Cardiac atrium fibroblast (primary cell): ENCODE results near the gene PTK7. TPM values are rescaled to one million over a fixed set of nuclear protein-coding genes. Genes with fewer than 3 reads are reported as not detected.

Experiments used
- total RNA-seq: library from RNA; depleted of rRNA; stranded (reverse); fragments of >200 nt; gene quantifications from 2 replicates; pipeline ENCODE4 v1.2.3, GENCODE V29; 2015

Gene PTK7
- total RNA-seq = 82.6 and 84.1 TPM in 2 replicates

DNA sequence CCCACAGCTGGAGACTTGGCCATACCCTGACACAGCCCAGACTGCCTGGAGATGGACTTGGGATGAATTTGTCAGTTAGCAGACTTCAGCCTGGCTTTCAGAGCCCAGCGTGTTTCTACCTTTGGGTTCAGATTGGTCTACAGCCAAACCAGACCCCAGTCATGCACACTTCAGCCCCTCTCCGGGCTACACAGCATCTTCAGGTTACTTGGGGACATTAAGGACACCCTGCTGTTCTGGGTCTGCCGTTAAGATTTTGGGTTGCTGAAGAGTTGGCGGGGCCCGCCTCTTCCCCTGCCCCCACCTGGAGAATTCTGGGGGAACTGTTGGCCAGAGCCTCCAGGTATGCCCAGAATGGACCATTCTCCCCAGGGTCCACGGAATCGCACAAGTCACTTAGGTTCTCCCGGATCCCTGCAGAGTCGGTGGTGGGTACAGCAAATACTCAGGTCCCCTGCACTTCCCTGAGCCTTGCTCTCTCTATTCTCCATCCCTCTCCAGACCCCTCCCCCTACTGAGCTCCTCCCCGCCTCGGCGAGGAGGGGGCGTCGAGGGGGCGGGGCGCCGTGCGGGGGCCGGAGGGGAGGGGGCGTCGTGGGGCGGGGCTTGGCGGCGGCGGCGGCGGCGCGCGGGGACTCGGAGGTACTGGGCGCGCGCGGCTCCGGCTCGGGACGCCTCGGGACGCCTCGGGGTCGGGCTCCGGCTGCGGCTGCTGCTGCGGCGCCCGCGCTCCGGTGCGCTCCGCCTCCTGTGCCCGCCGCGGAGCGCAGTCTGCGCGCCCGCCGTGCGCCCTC, at the start of gene PTK7:
Gene PTK7 (plus strand): TSS at position 645 of the 794 bp plus-strand sequence. CDS start 175 bp downstream, outside the sequence.

DNA sequence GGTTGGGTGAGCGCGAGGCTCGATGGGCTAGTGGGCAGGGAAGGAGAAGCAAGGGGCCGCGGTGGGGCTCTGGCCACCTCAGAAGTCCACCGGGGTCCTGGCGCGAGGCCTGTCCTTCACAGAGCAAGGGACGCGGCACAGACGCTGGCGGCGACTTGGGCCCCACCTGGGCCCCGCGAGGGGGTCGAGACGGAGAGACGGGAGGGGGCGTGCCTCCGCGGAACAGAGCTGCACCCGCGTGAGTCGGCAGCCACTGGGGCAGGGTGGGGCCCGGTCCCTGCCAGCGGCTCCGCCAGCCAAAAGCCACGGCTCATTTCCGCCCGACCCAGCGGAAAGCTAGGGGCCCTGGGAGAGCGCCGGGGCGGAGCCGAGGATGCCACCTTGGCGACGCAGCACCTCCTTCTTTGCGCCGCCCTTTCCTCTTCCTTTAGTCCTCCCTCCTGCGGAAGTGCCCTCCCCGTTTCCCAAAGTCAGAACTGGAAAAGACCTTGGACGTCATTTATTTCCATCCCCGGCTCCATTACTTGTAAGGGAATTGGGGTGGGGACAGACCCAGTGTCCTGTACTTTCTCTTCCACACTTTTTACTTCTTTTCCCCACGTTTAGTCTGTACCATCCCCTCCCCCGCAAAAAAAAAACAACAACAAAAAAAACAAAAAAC, 22.4 kb upstream of the PTK7 start, which contains the start of gene CUL7:
Gene CUL7 (minus strand): TSS at position 307 of the 661 bp plus-strand sequence. CDS start 1,063 bp downstream, outside the sequence.

DNA sequence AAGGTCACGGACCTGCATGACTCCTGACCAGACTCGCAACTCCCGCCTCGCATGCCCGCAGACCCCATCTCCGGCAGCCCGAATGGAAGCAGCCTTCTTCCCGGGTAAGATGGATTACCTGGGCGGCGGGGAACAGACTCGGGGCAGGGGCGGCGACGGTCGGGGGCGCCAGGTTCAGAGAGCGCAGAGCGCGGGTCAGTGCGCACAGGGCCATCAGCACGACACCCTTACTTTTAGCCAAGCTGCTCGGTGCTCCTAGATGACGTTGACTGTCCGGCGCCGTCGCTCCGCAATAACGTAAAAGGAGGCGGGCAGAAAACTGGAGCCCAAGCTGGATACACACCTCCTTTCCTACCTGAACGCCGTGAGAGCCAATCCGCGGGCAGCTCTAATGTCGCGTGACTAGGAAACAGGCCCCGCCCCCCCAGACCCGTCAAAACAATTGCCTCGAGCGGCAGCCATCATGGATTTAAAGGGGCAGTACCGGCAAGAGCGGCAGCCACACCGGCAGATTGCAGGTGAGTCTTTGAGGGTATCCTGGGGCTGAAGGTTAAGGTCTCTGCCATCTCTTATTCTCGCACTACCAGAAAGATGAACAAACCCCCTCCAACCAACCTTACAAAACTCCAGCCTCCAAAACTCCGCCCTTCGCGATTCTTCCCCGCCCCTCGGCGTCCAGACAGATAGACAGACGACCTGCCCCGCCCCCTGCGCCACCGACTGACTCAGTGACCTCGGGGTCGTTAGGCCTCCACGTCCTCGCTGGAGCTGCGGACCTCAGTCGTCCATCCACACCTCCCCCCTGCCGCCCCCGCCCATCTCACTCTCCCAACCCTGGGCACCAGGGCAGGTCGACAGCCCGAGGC, 16.7 kb upstream of the PTK7 start, which contains the start of the genes KLC4 and MRPL2:
Gene KLC4 (plus strand): TSS at position 464 of the 866 bp plus-strand sequence. CDS start 1,705 bp downstream, outside the sequence.
Gene MRPL2 (minus strand): TSS at position 267 of the 866 bp plus-strand sequence. CDS start 53 bp downstream, at position 214.

DNA sequence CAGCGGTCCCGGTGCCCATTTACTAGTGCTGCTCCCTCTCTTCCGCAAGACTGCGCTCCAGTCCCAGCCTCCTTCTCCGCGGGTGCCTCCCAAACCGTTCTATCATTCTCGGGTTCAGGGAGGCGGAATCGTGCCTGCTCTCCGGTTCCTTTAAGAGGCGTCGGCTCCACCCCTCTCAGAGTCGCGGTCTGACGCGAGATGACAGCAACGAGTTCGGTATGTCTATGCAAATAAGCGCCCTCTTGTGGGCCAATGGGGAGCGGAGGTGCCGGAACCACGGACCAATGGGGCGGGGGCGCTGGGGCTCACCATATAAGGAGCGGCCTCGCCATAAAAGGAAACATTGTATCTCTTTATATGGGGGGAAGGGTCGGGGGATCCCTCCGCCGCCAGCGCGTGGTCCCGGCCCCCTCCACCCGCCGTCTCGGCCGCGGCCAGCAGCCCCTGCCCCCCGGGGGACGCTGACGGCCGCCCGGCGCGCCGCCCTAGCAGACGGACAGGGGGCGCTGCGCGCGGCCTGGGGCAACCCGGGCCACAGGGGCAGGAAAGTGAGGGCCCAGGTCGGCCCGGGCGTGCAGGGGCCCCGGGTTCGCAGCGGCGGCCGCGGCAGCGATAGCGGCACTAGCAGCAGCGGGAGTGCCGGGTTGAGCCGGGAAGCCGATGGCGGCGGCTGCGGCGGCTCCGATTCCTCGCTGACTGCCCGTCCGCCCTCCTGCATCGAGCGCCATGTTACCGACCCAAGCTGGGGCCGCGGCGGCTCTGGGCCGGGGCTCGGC, 95.0 kb downstream of the PTK7 start, which contains the start of gene SRF:
Gene SRF (plus strand): TSS at position 339 of the 776 bp plus-strand sequence. CDS start 388 bp downstream, at position 727.

DNA sequence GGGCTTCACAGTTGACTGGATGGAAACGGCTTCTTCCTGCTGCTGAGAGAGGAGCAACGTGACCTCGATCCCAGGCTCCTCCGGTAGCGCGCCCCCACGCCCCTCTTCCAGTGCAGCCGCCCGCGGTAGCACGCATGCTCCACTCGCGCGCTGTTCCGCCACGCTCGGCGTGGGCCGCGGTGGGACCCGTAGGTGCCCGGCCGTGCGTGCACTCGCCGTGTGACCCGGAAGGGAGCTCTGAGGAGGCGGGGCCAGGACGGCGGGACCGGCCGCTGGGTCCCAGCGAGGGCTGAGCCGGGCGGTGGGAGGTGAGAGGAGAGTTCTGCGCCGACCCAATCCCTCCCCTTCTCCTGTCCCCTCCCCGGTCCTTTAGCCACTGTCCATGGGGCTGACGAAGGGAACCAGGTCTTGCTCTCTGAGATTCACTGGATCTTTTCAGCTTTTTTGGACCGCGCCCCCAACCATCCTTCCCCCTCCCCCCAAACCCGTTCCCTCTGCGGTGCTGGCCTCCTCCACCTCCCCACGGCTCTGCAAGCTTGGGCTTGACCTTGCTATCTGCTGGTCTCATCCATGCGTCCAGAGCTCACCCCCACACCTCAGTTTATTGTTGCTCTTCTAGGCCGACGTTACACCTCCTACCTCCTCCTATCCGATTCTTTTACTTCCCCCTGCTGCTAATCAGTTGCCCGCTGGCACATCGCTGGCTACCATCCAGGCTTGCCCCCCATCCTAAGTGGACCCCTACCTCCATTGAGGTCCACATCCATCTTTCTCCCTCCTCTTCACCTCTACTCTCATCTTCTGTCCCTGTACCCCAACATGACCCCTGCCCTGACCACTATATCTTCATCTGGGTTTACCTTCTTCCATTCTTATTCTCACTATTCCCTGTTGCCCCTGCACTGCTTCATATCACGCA, 106.1 kb downstream of the PTK7 start, which contains the start of gene CUL9:
Gene CUL9 (plus strand): TSS at position 255 of the 919 bp plus-strand sequence. CDS start 2,115 bp downstream, outside the sequence.

Other genes starting within 250 kb of the PTK7 start
- 95.1 and 98.3 TPM in 2 replicates for gene RPL7L1, start 196.7 kb upstream of the PTK7 start, total RNA-seq
- not detected in 2 replicates for gene PTCRA, start 160.3 kb upstream of the PTK7 start, total RNA-seq
- gene CNPY3, start 146.8 kb upstream of the PTK7 start, total RNA-seq = 24.3 and 26.7 TPM in 2 replicates
- gene GNMT, start 115.6 kb upstream of the PTK7 start, total RNA-seq = not detected in 2 replicates
- 11.0 and 16.2 TPM in 2 replicates for gene PEX6, start 97.1 kb upstream of the PTK7 start, total RNA-seq
- gene PPP2R5D, start 91.7 kb upstream of the PTK7 start, total RNA-seq = 35.6 and 39.7 TPM in 2 replicates
- 75.2 and 88.8 TPM in 2 replicates for gene MEA1, start 62.4 kb upstream of the PTK7 start, total RNA-seq
- gene KLHDC3, start 62.1 kb upstream of the PTK7 start, total RNA-seq = 99.6 and 118 TPM in 2 replicates
- gene RRP36, start 54.7 kb upstream of the PTK7 start, total RNA-seq = 68.4 and 69.9 TPM in 2 replicates
- 27.1 and 30.5 TPM in 2 replicates for gene CUL7, start 22.5 kb upstream of the PTK7 start, total RNA-seq
- gene MRPL2, start 16.9 kb upstream of the PTK7 start, total RNA-seq = 14.3 and 17.7 TPM in 2 replicates
- 9.4 and 13.6 TPM in 2 replicates for gene KLC4, start 16.7 kb upstream of the PTK7 start, total RNA-seq
- gene SRF, start 95.0 kb downstream of the PTK7 start, total RNA-seq = 21.5 and 27.3 TPM in 2 replicates
- 10.9 and 16.4 TPM in 2 replicates for gene CUL9, start 105.9 kb downstream of the PTK7 start, total RNA-seq
- 60.7 and 96.4 TPM in 2 replicates for gene DNPH1, start 153.2 kb downstream of the PTK7 start, total RNA-seq
- gene TTBK1, start 167.2 kb downstream of the PTK7 start, total RNA-seq = not detected in 2 replicates
- not detected in 2 replicates for gene SLC22A7, start 221.9 kb downstream of the PTK7 start, total RNA-seq
- gene CRIP3, start 232.5 kb downstream of the PTK7 start, total RNA-seq = not detected in 2 replicates